ENCODE measurements around the gene SMKR1. TPM values are rescaled to one million over a fixed set of nuclear protein-coding genes. Genes with fewer than 3 reads are reported as not detected.

Gene SMKR1
- polyA plus RNA-seq, 3 donors, result not detected

DNA sequence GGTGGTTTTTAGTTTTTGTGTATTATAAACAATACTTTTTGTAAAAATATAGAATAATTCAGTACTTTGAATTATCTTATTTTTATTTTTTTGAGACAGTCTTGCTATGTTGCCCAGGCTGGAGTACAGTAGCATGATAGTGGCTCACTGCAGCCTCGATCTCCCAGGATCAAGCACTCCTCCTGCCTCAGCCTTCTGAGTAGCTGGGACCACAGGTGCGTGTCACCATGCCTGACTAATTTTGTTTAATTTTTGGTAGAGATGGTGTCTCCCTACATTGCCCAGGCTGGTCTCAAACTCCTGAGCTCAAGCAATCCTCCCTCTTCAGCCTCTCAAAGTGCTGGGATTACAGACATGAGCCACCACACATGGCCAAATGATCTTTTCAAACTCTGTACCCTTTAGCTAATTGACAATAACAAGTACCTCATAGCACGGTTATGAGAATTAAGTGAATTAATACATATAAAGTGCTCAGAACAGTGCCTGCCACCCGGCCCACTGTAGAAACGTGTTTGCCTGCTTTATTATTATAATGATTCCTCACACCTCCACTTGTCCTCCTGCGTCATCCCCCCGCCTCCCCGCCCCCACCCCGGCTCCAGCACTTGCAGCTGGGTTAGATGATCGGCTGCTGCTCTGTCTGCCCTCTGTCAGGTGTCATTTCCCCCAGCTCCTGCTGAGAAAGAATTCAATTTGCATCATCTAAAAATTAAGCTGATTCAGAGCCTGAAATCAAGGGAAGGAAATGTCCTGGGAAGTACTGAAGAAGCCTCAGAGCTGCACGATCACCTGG is 55.6 kb downstream of the SMKR1 start:
- H3K4me1 Mint-ChIP-seq, result peaks cover 27% of the 10 kb centered on the region
- no peak overlapping the region for H3K4me3 Mint-ChIP-seq
- Histone ChIP-seq H3K9me3 (replicated peaks in 1 of 2; ENCODE audit: control insufficient read depth in 1 of 2, insufficient read depth in 1 of 2, low read length in 2 of 2) (no peaks in the 10 kb centered on the region), H3K27ac (ENCODE audit: low read depth in 1 of 2, low read length in 2 of 2) (no peak overlapping the region), H3K27me3 (ENCODE audit: control insufficient read depth in 2 of 2, insufficient read depth in 2 of 2, low read length in 2 of 2) (no peaks in the 10 kb centered on the region), H3K9ac (ENCODE audit: insufficient read depth, low read length, poor library complexity, severe bottlenecking) (no peak overlapping the region), H3K4me2 (replicated peaks; ENCODE audit: extremely low read depth, low read length, poor library complexity, severe bottlenecking) (no peak overlapping the region), H3K4me1 (ENCODE audit: control insufficient read depth in 1 of 2, insufficient read depth in 2 of 2, low read length in 2 of 2) (peaks cover 21 to 26% of the 10 kb centered on the region in 2 donors), H3K4me3 (replicated peaks in 1 of 3; ENCODE audit: low read depth in 2 of 3, low read length in 3 of 3) (no peak overlapping the region), H2AFZ (ENCODE audit: insufficient read depth, low read depth, low read length, poor library complexity, severe bottlenecking) (no peak overlapping the region), H3K36me3 (replicated peaks in 1 of 2; ENCODE audit: control insufficient read depth in 1 of 2, insufficient read depth in 2 of 2, low read length in 2 of 2) (no peaks in the 10 kb centered on the region), H3K79me2 (ENCODE audit: insufficient read depth, low read length) (no peaks in the 10 kb centered on the region), H4K20me1 (ENCODE audit: insufficient read depth, low read length) (no peaks in the 10 kb centered on the region)
- peak overlapping the region in 1 of 7 donors; percentile 43 for H3K27ac Mint-ChIP-seq
- peaks cover 0 to 2% (median 0%) of the 10 kb centered on the region in 7 donors for H3K9me3 Mint-ChIP-seq
- intact Hi-C loops (cut with micrococcal nuclease), result no loop called here
- H3K27me3 Mint-ChIP-seq (ENCODE audit: low read depth in 3 of 3), result peaks cover 9 to 18% (median 16%) of the 10 kb centered on the region in 3 donors
- 64% methylated on average over 1 of the region's 11 CpGs for WGBS (ENCODE audit: insufficient coverage)
- no peak for DNase-seq
- no peak for TF ChIP-seq CTCF (IDR thresholded peaks at IDR 0.05)
- H3K36me3 Mint-ChIP-seq, result no peaks in the 10 kb centered on the region

GRCh38 chr7:129559564-129559963 is 57.2 kb downstream of the SMKR1 start:
- peaks cover 25% of the 10 kb centered on the region for H3K4me1 Mint-ChIP-seq
- H3K4me3 ChIP-seq (replicated peaks in 1 of 3; ENCODE audit: low read depth in 2 of 3, low read length in 3 of 3), result no peak overlapping the region
- H3K27me3 Mint-ChIP-seq (ENCODE audit: low read depth in 3 of 3), result peaks cover 4 to 8% (median 7%) of the 10 kb centered on the region in 3 donors
- H3K4me2 ChIP-seq (replicated peaks; ENCODE audit: extremely low read depth, low read length, poor library complexity, severe bottlenecking), result no peak overlapping the region
- no peak overlapping the region for H3K4me3 Mint-ChIP-seq
- no peak overlapping the region for H3K9ac ChIP-seq (ENCODE audit: insufficient read depth, low read length, poor library complexity, severe bottlenecking)
- H3K9me3 Mint-ChIP-seq, result peaks cover 0 to 2% (median 0%) of the 10 kb centered on the region in 7 donors
- H3K4me1 ChIP-seq (ENCODE audit: control insufficient read depth in 1 of 2, insufficient read depth in 2 of 2, low read length in 2 of 2), result peaks cover 23% of the 10 kb centered on the region in 2 donors
- H3K27ac Mint-ChIP-seq, result no peak overlapping the region
- H3K9me3 ChIP-seq (replicated peaks in 1 of 2; ENCODE audit: control insufficient read depth in 1 of 2, insufficient read depth in 1 of 2, low read length in 2 of 2), result no peaks in the 10 kb centered on the region
- H2AFZ ChIP-seq (ENCODE audit: insufficient read depth, low read depth, low read length, poor library complexity, severe bottlenecking), result no peak overlapping the region
- H3K79me2 ChIP-seq (ENCODE audit: insufficient read depth, low read length), result no peaks in the 10 kb centered on the region
- no peaks in the 10 kb centered on the region for H4K20me1 ChIP-seq (ENCODE audit: insufficient read depth, low read length)
- no peak for DNase-seq
- H3K27me3 ChIP-seq (ENCODE audit: control insufficient read depth in 2 of 2, insufficient read depth in 2 of 2, low read length in 2 of 2), result no peaks in the 10 kb centered on the region
- intact Hi-C loops (cut with micrococcal nuclease), result no loop called here
- TF ChIP-seq CTCF (IDR thresholded peaks at IDR 0.05), result no peak
- no peaks in the 10 kb centered on the region for H3K36me3 Mint-ChIP-seq
- H3K36me3 ChIP-seq (replicated peaks in 1 of 2; ENCODE audit: control insufficient read depth in 1 of 2, insufficient read depth in 2 of 2, low read length in 2 of 2), result no peaks in the 10 kb centered on the region
- H3K27ac ChIP-seq (ENCODE audit: low read depth in 1 of 2, low read length in 2 of 2), result no peak overlapping the region
- WGBS (ENCODE audit: insufficient coverage), result 100% methylated on average over 4 of the region's 8 CpGs
